Suprapubic skin (tissue), 4 donors: Measurements from ENCODE around the gene FLG.

Experiments
- CTCF ChIP-seq, 2 donors: fragments of 200-600 bp in 1 of 2; fragments of 450-650 bp in 1 of 2; sonication (generic) in 1 of 2; IDR thresholded peaks; one replicate each; pipeline ENCODE4 v1.5.1; 2016 to 2019; ENCODE audit warnings: antibody characterized with exemption in 2 of 2, mild to moderate bottlenecking in 1 of 2, moderate library complexity in 1 of 2
- EP300 ChIP-seq: sonication (generic); formaldehyde crosslinking; IDR thresholded peaks from one replicate; pipeline ENCODE4 v1.6.1; 2017; ENCODE audit warnings: antibody characterized with exemption
- POLR2A ChIP-seq, 2 donors: fragments of 450-650 bp; IDR thresholded peaks; one replicate each; pipeline ENCODE4 v1.6.1; 2017; ENCODE audit warnings: antibody characterized with exemption in 2 of 2, mild to moderate bottlenecking in 2 of 2, moderate library complexity in 2 of 2
- POLR2AphosphoS5 ChIP-seq, 3 donors: sonication (generic); formaldehyde crosslinking; IDR thresholded peaks; one replicate each; pipeline ENCODE4 v1.6.1; 2017; ENCODE audit warnings: antibody characterized with exemption in 3 of 3

DNA sequence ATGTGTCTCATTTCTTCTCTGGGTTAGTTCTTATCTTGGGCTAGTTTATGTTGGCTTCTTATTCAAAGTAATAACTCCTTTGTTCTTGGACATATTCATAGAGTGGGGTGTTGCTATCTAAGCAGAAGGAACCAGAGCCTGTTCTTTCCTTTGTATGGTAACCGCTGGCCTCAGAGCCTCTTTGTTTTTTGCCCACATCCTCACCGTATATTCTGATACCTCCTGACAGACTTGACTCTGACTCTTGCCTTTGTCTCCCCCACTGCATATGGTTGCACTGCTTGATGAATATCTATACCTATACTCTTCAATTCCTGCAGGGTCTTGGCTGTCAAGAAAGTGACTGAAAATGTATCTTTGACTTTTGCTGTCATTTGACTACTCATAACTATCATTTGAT lies 24.6 kb upstream of the FLG start:
- TF ChIP-seq CTCF (IDR thresholded peaks at IDR 0.05) (no peak), POLR2A (IDR thresholded peaks at IDR 0.05) (no peak), POLR2AphosphoS5 (IDR thresholded peaks at IDR 0.05) (no peak), EP300 (no peak)
